ENCODE data around the gene PER2. TPM values are rescaled to one million over a fixed set of nuclear protein-coding genes. Genes with fewer than 3 reads are reported as not detected.
A peak's percentile ranks its signal among the peaks of the same experiment; 100 is the strongest.

The PER2 gene
- total RNA-seq, 1 donor from 2014 or later = 21.6 TPM

DNA sequence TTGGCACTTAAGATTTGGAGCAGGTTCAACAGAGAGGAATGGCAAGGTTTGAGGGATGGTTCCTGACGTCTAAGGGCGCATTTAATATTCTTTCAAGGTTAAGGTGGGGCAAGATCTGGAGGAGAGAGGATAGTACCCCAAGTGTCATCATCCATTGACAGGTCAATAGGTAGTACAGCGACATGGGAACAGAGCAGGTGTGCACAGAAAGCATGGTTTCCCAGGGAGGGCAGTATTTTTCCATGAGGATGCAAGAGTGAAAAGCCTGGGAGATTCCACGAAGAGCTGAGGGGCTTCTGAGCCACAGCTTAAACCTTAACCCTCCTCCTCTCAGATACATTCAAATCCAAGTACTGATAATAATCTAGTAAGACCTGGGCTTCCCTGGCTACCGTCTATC lies 57.7 kb downstream of the PER2 start:
- Histone ChIP-seq H3K4me1 (no peaks in the 10 kb centered on the region), H3K36me3 (no peaks in the 10 kb centered on the region), H3K27ac (no peak overlapping the region), H3K9me3 (no peaks in the 10 kb centered on the region), H3K27me3 (no peaks in the 10 kb centered on the region), H3K4me3 (peak overlapping the region in 1 of 2 donors; percentile 54)
- intact Hi-C loops (cut with DNase I) = no loop called here
- TF ChIP-seq CTCF (IDR thresholded peaks at IDR 0.05) = no peak
- DNase-seq (ENCODE audit: low spot score in 2 of 2) = peak in 1 of 2 donors; percentile 35

DNA sequence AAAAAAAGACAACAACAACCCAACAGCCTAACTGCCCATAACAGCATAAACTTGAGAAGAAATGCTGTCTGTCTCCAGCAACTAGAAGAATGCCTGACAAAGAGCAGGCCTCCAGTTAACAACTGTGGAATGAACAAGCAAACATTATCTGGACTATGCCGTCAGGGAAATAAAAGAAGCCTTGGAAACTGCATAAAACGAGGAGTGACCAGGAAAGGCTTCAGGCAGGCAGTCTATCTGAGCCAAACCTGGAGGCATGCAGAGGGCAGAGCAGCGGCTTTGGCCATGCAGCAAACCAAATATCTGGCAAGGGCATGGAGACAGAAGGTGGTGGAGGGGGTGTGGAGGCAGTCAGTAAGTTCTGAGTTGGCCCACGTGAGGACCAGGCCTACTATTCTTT lies 59.7 kb downstream of the PER2 start:
- no peak for DNase-seq (ENCODE audit: low spot score in 2 of 2)
- peak overlapping the region in 1 of 2 donors; percentile 22 for H3K27ac ChIP-seq
- intact Hi-C loops (cut with DNase I) = no loop called here
- no peak overlapping the region for H3K4me3 ChIP-seq
- no peaks in the 10 kb centered on the region for H3K36me3 ChIP-seq
- H3K9me3 ChIP-seq = no peaks in the 10 kb centered on the region
- no peaks in the 10 kb centered on the region for H3K4me1 ChIP-seq
- no peak for TF ChIP-seq CTCF (IDR thresholded peaks at IDR 0.05)
- H3K27me3 ChIP-seq = no peaks in the 10 kb centered on the region

- DNase-seq (ENCODE audit: low spot score in 2 of 2) = no peak
- Histone ChIP-seq H3K27ac (no peak overlapping the region), H3K4me3 (no peak overlapping the region), H3K27me3 (no peaks in the 10 kb centered on the region), H3K9me3 (no peaks in the 10 kb centered on the region), H3K36me3 (no peaks in the 10 kb centered on the region), H3K4me1 (no peaks in the 10 kb centered on the region)
- TF ChIP-seq CTCF (IDR thresholded peaks at IDR 0.05) = no peak
- intact Hi-C loops (cut with DNase I) = no loop called here
These were observed 60.8 kb downstream of the PER2 start for GRCh38 chr2:238227587-238228032.

DNA sequence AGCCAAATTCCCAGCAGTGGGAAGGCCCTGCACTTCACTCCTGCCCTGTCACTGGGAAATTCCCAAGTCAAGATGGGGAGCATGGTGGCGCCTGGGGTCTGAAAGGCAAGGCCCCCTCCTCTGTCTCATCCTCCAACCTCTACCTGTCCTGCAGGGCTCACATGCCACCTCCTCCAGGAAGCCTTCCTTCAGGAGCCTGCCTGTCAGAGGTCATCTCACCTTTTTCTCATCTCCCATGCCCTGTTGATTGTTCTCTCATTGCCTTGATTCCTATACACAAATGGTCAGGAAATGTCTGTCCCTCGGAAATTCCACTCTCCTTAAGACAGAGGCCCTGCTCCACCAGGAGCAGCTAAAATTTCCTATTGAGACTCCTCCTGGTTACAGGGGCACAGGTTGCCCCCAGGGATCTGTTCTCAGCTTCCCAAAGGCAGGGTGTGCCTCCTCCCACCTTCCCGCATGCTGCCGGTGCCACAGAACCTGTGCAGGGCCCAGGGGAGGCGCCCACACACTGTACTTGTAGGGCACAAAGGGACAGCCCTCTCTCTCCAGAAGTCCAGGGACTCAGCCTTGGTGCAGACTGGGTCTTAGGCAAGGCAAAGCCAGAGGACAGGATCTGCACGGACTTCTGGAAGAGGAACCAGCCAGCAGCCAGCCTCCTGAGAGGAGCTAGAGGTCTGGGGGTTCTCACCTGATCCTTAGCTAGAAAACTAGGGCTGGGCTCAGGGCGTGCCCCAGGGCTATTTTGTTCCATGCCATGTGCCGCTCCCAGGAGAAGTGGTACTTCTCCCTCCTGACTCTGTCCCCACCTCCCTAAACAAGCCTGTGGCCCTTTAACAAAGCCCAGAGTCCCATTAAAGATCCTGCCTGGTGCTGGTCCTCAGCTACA lies 61.5 kb downstream of the PER2 start:
- Histone ChIP-seq H3K9me3 (no peaks in the 10 kb centered on the region), H3K4me1 (no peaks in the 10 kb centered on the region), H3K36me3 (no peaks in the 10 kb centered on the region), H3K27ac (no peak overlapping the region), H3K27me3 (no peaks in the 10 kb centered on the region), H3K4me3 (no peak overlapping the region)
- TF ChIP-seq CTCF (IDR thresholded peaks at IDR 0.05) = no peak
- no peak for DNase-seq (ENCODE audit: low spot score in 2 of 2)
- intact Hi-C loops (cut with DNase I) = no loop called here

DNA sequence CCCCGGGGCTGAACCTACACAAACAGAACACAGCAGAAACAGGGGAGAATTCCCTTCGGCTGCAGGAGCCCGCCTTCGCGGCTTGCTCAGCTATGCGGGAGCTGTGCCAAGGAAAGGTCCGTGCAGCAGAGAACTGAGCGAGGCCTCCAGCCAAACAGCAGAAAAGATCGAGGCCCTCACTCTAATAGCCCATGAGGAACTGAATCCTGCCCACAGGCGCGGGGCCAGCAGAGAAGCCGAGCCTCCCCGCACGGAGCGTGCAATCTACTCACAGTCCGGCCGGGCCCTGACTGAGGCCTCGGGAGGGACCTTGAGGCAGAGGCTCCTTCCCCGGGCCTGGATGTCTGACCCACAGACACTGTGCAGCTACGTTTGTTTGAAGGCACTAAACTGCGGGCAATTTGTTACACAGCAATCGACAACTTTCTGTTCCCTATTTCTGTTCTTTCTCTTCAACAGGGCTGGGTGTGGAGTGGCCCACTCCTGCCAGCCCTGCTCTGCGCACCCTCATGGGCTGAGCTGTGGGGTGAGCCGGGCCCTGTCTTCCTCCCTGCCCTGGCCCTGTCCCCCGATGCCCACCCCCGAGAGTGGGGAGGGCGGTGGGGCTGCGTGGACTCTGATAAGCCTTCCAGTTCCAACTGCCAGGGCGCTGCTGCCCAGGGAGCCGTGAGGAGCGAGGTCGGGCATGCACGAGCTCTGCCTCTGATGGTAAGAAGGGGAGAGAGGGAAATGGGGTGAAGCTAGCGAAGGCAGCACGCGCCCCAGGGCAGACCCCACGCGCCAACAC lies 62.3 kb downstream of the PER2 start:
- no peak for DNase-seq (ENCODE audit: low spot score in 2 of 2)

More for the DNA sequence above, 62.3 kb downstream of the PER2 start:
- no peaks in the 10 kb centered on the region for H3K36me3 ChIP-seq
- intact Hi-C loops (cut with DNase I) = no loop called here
- no peaks in the 10 kb centered on the region for H3K4me1 ChIP-seq
- no peak for TF ChIP-seq CTCF (IDR thresholded peaks at IDR 0.05)
- H3K27ac ChIP-seq = no peak overlapping the region
- no peak overlapping the region for H3K4me3 ChIP-seq
- no peaks in the 10 kb centered on the region for H3K27me3 ChIP-seq
- H3K9me3 ChIP-seq = no peaks in the 10 kb centered on the region
